AG04449 (cell line): ENCODE results near the gene DSTYK.

Source experiments
- CTCF ChIA-PET: fragments of 350-600 bp; formaldehyde crosslinking; extraction: SDS; loops from one replicate; lab custom pipeline; 2021; ENCODE audit warnings: antibody characterized with exemption; lab: Yijun Ruan, JAX
- POLR2A ChIA-PET: fragments of 400-600, 350-600 bp; formaldehyde crosslinking; extraction: SDS; loops from one replicate; lab custom pipeline; 2020; ENCODE audit warnings: antibody characterized with exemption, inconsistent platforms; lab: Yijun Ruan, JAX
- DNase-seq: peaks from one replicate; pipeline ENCODE4 v3.0.0-alpha.2; 2010; ENCODE audit warnings: low read depth, low spot score
- H3K4me3 ChIP-seq: 2 replicates; pipeline ENCODE4 v1.5.1; 2011; ENCODE audit warnings: low read depth, mild to moderate bottlenecking, control low read depth, low read length
- CTCF ChIP-seq: IDR thresholded peaks from one replicate; pipeline ENCODE4 v1.5.1; 2011; ENCODE audit warnings: mild to moderate bottlenecking, moderate library complexity, low read length, control low read depth, inconsistent platforms; ENCODE audit not compliant: insufficient read depth; ENCODE audit errors: missing control alignments

Gene DSTYK

GRCh38 chr1:205217418-205217817 lies 5.9 kb upstream of the DSTYK start:
- no peak for DNase-seq
- no peak for TF ChIP-seq CTCF
- H3K4me3 ChIP-seq: no peak overlapping the region
- CTCF ChIA-PET: interaction anchor here (0.8 kb wide), 1 partner anchor 76 kb away, joined by 3 read pairs; no protein-coding TSS in a partner anchor
- POLR2A ChIA-PET: no interaction called here

GRCh38 chr1:205216588-205216987 lies 5.1 kb upstream of the DSTYK start:
- no peak for TF ChIP-seq CTCF
- POLR2A ChIA-PET: no interaction called here

GRCh38 chr1:205214756-205215155 lies 3.3 kb upstream of the DSTYK start:
- DNase-seq: no peak
- POLR2A ChIA-PET: no interaction called here
- no peak for TF ChIP-seq CTCF
- H3K4me3 ChIP-seq: no peak overlapping the region
- CTCF ChIA-PET: interaction anchor here (2.4 kb wide), 1 partner anchor 74 kb away, joined by 6 read pairs; no protein-coding TSS in a partner anchor

More at GRCh38 chr1:205216588-205216987, 5.1 kb upstream of the DSTYK start:
- H3K4me3 ChIP-seq: no peak overlapping the region
- CTCF ChIA-PET: no interaction called here
- DNase-seq: no peak

- peak overlapping the region; percentile 85 for H3K4me3 ChIP-seq
- POLR2A ChIA-PET: interaction anchor here (0.7 kb wide), 1 partner anchor 14 kb away, joined by 3 read pairs; no protein-coding TSS in a partner anchor
- CTCF ChIA-PET: no interaction called here
Observed at GRCh38 chr1:205211839-205212536, 486 bp upstream of the DSTYK start.

GRCh38 chr1:205210756-205211168 lies 740 bp downstream of the DSTYK start:
- no peak for TF ChIP-seq CTCF
- ChIA-PET POLR2A (interaction anchor here (1.0 to 1.2 kb wide), 2 partner anchors 17 to 88 kb away, joined by 4 read pairs; partner anchors contain the start of gene TMCC2), CTCF (interaction anchor here (0.6 to 2.8 kb wide), 5 partner anchors 12 to 87 kb away, joined by 3 to 10 read pairs (median 4); no protein-coding TSS in a partner anchor)
- DNase-seq: no peak
- H3K4me3 ChIP-seq: peak overlapping the region; percentile 85

More at GRCh38 chr1:205211839-205212536, 486 bp upstream of the DSTYK start:
- DNase-seq: no peak
- TF ChIP-seq CTCF: no peak

- ChIA-PET CTCF (interaction anchor here (0.7 to 2.8 kb wide), 2 partner anchors 67 to 116 kb away, joined by 3 to 10 read pairs; no protein-coding TSS in a partner anchor), POLR2A (no interaction called here)
- DNase-seq: no peak
- H3K4me3 ChIP-seq: no peak overlapping the region
- TF ChIP-seq CTCF: no peak
Observed at GRCh38 chr1:205208811-205209210, 2.7 kb downstream of the DSTYK start.
